HG02610 (cell line): ENCODE measurements around the gene RNF6.

Source experiments
- ATAC-seq: cut with Tn5 transposase; IDR thresholded peaks from one replicate; pipeline ENCODE4 v1.9.1; 2021; ENCODE audit warnings: mild to moderate bottlenecking, moderate library complexity; ENCODE audit not compliant: unreplicated experiment

RNF6 gene

GRCh38 chr13:26168237-26168814 is 53.8 kb downstream of the RNF6 start:
- no peak for ATAC-seq

GRCh38 chr13:26163812-26164211 is 58.3 kb downstream of the RNF6 start:
- no peak for ATAC-seq
